OCI-M2 (cell line): ENCODE data around the gene TECTB.

Experiments
- DNase-seq: peaks from one replicate; lab custom pipeline; 2025; ENCODE audit not compliant: unreplicated experiment; lab: John Stamatoyannopoulos, UW

The TECTB gene

GRCh38 chr10:112345202-112345601, 62.0 kb downstream of the TECTB start:
- DNase-seq = no peak

- DNase-seq = no peak
Observed at GRCh38 chr10:112345743-112346142, 62.5 kb downstream of the TECTB start.

- DNase-seq = no peak
Observed at GRCh38 chr10:112346774-112347173, 63.6 kb downstream of the TECTB start.

- no peak for DNase-seq
Observed at GRCh38 chr10:112347709-112348671, 64.8 kb downstream of the TECTB start.

GRCh38 chr10:112348759-112349158, 65.6 kb downstream of the TECTB start:
- no peak for DNase-seq

GRCh38 chr10:112349521-112350085, 66.4 kb downstream of the TECTB start:
- no peak for DNase-seq

GRCh38 chr10:112351146-112351545, 67.9 kb downstream of the TECTB start:
- DNase-seq = no peak

GRCh38 chr10:112352044-112352443, 68.8 kb downstream of the TECTB start:
- no peak for DNase-seq

- no peak for DNase-seq
Observed at GRCh38 chr10:112353046-112353445, 69.8 kb downstream of the TECTB start.
